Measurements from ENCODE around the gene CADM1.

- no peak for TF ChIP-seq GATA2 (IDR thresholded peaks at IDR 0.05; ENCODE audit: low read depth, low read length)
- no peak for TF ChIP-seq GATA3 (IDR thresholded peaks at IDR 0.05; ENCODE audit: low read depth, low read length)
Measured at GRCh38 chr11:115300660-115301428, 203.4 kb downstream of the CADM1 start.

All from SH-SY5Y (cell line).